ENCODE results near the gene KCNC1. TPM values are rescaled to one million over a fixed set of nuclear protein-coding genes. Genes with fewer than 3 reads are reported as not detected.

KCNC1 gene
- total and polyA plus RNA-seq, 7 donors = 0.36 to 1.9 (median 0.48) TPM; not detected in 3

GRCh38 chr11:17730608-17731462, 3.7 kb upstream of the KCNC1 start:
- no peaks in the 10 kb centered on the region for H3K36me3 ChIP-seq
- WGBS, 2 donors = 15 to 19% methylated on average over 9 of the region's 9 CpGs
- H3K27me3 ChIP-seq = peaks cover 7 to 38% (median 19%) of the 10 kb centered on the region in 3 donors
- H3K27ac ChIP-seq = no peak overlapping the region
- H3K4me1 ChIP-seq = peaks cover 0 to 23% (median 21%) of the 10 kb centered on the region in 4 donors
- H3K4me3 ChIP-seq = no peak overlapping the region
- no peaks in the 10 kb centered on the region for H3K9me3 ChIP-seq
- TF ChIP-seq POLR2AphosphoS5 (IDR thresholded peaks at IDR 0.05) (peak in 1 of 4 donors; percentile 38), CTCF (IDR thresholded peaks at IDR 0.05) (peak; percentile 54 to 80 (median 67)), EP300 (IDR thresholded peaks at IDR 0.05) (no peak), POLR2A (IDR thresholded peaks at IDR 0.05) (no peak)
- intact Hi-C loops (cut with DNase I) = loop anchor here (1.0 kb wide), 1 partner anchor 249 kb away; no protein-coding TSS in a partner anchor
- peak; percentile 77 for DNase-seq

- peaks cover 0 to 31% (median 26%) of the 10 kb centered on the region in 4 donors for H3K4me1 ChIP-seq
- peak; percentile 19 for DNase-seq
- no peak overlapping the region for H3K4me3 ChIP-seq
- 54 to 89% methylated on average over 4 of the region's 4 CpGs for WGBS, 2 donors
- no peak overlapping the region for H3K27ac ChIP-seq
- intact Hi-C loops (cut with DNase I) = no loop called here
- TF ChIP-seq CTCF (IDR thresholded peaks at IDR 0.05) = no peak
- TF ChIP-seq POLR2AphosphoS5 (IDR thresholded peaks at IDR 0.05) = no peak
- TF ChIP-seq EP300 (IDR thresholded peaks at IDR 0.05) = no peak
- H3K27me3 ChIP-seq = peaks cover 31 to 62% (median 43%) of the 10 kb centered on the region in 3 donors
- no peaks in the 10 kb centered on the region for H3K9me3 ChIP-seq
- no peaks in the 10 kb centered on the region for H3K36me3 ChIP-seq
Measured at GRCh38 chr11:17733261-17733660, 1.3 kb upstream of the KCNC1 start.

- Histone ChIP-seq H3K36me3 (no peaks in the 10 kb centered on the region), H3K4me1 (peaks cover 0 to 31% (median 26%) of the 10 kb centered on the region in 4 donors), H3K9me3 (no peaks in the 10 kb centered on the region), H3K4me3 (peak overlapping the region in 3 of 4 donors; percentile 27 to 52 (median 51)), H3K27me3 (peaks cover 37 to 70% (median 53%) of the 10 kb centered on the region in 3 donors), H3K27ac (peak overlapping the region in 1 of 4 donors; percentile 42)
- DNase-seq = peak; percentile 77
- intact Hi-C loops (cut with DNase I) = no loop called here
- WGBS, 2 donors = 2 to 3% methylated on average over 73 of the region's 73 CpGs
- TF ChIP-seq POLR2A (IDR thresholded peaks at IDR 0.05) = no peak
- TF ChIP-seq POLR2AphosphoS5 (IDR thresholded peaks at IDR 0.05) = no peak
- TF ChIP-seq CTCF (IDR thresholded peaks at IDR 0.05) = no peak
- no peak for TF ChIP-seq EP300 (IDR thresholded peaks at IDR 0.05)
Measured at GRCh38 chr11:17734986-17735817, 621 bp downstream of the KCNC1 start.

- peak; percentile 53 for DNase-seq
- peak overlapping the region in 1 of 4 donors; percentile 52 for H3K4me3 ChIP-seq
- no peaks in the 10 kb centered on the region for H3K9me3 ChIP-seq
- H3K4me1 ChIP-seq = peaks cover 0 to 31% (median 26%) of the 10 kb centered on the region in 4 donors
- no peaks in the 10 kb centered on the region for H3K36me3 ChIP-seq
- TF ChIP-seq CTCF (IDR thresholded peaks at IDR 0.05) (no peak), POLR2A (IDR thresholded peaks at IDR 0.05) (no peak), EP300 (IDR thresholded peaks at IDR 0.05) (no peak), POLR2AphosphoS5 (IDR thresholded peaks at IDR 0.05) (no peak)
- 15 to 34% methylated on average over 102 of the region's 102 CpGs for WGBS, 2 donors
- H3K27me3 ChIP-seq = peaks cover 37 to 73% (median 55%) of the 10 kb centered on the region in 3 donors
- H3K27ac ChIP-seq = no peak overlapping the region
- intact Hi-C loops (cut with DNase I) = no loop called here
Measured at GRCh38 chr11:17735818-17736578, 1.4 kb downstream of the KCNC1 start.

Measured in sigmoid colon (tissue), 7 donors.